AML-193 (cell line): Measurements from ENCODE around the gene RAB36.

Experiments
- DNase-seq, 2 experiments: peaks; one replicate each; lab custom pipeline; 2025; lab: John Stamatoyannopoulos, UW

RAB36 gene

GRCh38 chr22:23144932-23145877 is at the start of gene RAB36:
RAB36 (plus strand) TSS chr22:23145477; CDS start chr22:23146617, 1,140 bp downstream.
- no peak for DNase-seq

DNA sequence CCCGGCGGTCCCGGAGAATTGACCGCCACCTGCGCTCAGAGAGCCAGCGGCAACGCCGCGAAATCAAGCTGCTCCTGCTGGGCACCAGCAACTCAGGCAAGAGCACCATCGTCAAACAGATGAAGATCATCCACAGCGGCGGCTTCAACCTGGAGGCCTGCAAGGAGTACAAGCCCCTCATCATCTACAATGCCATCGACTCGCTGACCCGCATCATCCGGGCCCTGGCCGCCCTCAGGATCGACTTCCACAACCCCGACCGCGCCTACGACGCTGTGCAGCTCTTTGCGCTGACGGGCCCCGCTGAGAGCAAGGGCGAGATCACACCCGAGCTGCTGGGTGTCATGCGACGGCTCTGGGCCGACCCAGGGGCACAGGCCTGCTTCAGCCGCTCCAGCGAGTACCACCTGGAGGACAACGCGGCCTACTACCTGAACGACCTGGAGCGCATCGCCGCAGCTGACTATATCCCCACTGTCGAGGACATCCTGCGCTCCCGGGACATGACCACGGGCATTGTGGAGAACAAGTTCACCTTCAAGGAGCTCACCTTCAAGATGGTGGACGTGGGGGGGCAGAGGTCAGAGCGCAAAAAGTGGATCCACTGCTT is 49.4 kb upstream of the RAB36 start:
- no peak for DNase-seq

DNA sequence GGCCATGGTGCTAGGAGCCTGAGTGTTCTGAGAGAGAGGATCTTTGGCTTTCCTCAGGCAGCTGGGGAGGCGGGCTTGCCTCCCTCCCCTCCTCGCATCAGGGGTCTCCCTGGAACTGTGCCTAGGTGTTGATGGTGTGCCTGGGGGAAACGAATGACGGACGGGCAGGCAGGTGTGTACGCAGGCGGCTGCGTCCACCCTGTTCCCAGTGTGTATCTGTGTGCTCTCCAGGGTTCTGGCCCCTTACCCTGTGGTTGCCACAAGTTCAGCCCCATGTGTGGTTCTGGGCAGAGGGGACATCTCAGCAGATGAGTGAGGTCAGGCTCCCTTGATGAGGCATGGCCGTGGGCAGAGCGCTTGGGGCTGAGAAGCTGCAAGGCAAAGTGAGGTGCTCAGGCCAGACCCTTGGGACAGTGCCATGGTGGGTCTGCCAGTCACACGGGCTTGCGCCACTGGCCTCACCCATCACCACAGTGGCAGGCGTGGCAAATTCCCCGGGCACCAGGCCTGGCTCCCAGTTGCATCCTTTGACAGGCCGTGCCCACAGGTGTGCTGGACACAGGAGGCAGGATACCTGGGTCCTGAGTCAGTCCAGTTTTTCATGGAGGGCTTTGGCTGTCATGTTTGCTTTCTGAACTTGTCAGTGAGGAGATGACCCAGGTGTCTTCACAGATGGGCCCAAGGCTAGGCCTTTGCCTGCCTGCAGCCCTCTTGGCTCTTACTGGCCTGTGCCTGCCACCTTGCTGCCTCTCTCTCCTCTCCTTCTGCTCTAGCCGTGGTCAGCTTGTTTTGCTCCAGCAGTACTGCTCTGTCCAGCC is 47.7 kb upstream of the RAB36 start:
- no peak for DNase-seq

DNA sequence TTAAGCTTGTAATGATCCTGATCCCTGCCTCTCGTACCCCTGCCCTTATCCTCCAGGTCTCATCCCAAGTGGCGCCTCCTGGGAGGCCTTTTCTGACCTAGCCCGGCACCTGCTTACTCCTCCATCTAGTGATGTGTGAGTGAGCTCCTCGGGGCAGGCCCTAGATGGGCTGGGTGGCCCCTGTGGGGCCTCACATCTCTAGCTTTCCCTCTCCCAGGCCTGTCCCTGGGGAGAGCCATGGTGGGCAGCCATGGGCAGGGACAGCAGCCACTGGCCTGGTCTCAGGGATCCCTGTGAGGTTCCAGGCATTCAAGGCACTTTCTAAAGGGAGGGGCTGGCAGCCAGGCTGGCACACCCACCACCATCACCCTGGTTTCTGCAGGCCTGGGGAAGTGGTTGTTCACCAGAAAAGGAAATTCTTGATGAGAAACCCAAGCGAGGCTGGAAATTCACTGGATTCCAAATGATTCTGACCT is 47.0 kb upstream of the RAB36 start:
- no peak for DNase-seq

DNA sequence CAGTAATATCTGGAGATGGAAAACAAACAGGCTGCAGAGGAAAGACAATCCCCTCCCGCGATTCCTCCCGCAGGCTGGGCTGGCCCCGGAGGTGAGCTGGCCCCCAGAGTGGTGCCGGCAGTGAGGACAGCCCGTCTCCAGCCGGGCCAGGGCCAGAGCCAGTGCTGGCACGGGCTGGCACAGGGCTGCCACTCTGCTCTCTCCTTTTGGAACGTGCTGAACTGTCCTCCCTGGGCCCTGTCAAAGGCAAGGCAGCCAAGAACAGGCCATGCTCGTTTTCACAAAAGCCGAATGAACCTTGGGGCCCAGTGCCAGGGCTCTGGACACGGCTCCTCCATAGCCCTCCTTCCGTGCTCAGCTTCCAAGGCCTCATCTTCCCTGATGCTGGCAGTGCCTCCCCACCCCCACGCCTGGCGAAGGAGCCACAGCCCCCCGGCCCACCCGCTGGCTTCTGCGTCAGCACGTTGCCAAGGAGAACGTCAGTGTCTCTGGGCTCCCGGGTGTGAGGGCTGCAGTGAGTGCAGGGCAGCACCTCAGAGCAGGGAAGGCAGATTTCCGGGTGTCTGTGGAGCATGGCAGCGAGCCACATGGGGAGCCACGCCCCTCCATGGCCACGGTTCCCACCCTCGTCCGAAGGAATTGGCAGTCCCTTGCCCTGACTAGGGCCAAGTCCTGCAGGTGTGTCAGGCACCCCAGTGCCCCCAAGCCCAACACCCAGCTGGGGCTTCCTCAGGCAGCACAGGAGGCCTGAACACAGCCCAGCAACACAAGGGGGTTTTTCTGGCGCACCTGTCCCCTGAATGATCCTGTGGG is 46.4 kb upstream of the RAB36 start:
- DNase-seq, result no peak

- DNase-seq, result no peak
Observed at GRCh38 chr22:23099531-23099804, 45.8 kb upstream of the RAB36 start.

DNA sequence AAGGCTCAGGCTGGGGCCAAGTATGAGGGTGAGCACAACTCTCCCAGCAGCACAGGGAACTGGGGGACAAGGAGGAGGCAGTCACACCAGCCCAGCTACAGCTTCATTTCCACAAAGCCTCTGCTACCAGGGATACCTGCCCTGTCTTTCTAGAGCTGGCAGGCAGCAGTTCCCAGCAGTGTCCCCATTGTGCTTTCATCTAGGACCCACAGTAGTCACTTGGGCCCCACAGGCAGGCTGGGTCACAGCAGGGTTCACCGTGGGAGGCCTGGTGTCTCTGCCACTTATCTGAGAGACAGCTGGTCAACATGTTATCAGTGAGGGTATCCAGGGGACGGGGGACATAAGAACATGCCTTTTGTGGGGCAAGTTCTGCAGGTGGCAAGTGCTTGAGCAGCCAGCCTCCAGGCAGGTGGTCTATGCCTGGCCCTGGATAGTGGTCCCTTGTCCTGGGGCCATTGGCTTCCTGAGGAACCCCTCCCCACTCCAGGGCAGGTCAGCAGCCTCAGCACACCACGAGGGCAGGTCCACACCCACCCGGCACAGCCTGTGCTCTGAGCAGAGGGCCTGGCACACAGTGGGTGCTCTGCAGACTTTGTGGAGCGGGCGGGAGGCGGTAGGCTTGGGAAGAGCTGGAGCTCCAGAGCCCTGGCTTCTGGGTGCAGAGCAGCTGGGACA is 45.0 kb upstream of the RAB36 start:
- no peak for DNase-seq

DNA sequence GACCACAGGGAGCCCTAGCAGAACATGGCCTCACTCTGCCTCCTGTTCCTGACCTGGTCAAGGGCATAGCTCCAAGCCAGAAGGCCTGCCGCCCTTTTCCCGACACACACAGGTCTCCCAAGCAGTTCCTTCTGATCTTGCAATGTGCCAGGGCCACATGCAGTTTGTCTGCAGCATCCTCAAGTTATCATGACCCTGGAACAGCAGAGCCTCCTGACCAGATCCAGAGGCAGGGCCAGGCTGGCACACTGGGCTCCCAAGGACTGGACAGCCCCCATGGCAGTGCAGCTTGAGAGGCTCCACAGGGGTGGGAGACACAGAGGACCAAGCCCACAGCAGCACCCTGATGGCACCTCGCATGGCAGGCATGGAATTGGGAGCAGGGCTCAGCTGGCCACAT is 43.8 kb upstream of the RAB36 start:
- no peak for DNase-seq

- DNase-seq, result no peak
Observed at GRCh38 chr22:23102002-23102655, 43.1 kb upstream of the RAB36 start.

DNA sequence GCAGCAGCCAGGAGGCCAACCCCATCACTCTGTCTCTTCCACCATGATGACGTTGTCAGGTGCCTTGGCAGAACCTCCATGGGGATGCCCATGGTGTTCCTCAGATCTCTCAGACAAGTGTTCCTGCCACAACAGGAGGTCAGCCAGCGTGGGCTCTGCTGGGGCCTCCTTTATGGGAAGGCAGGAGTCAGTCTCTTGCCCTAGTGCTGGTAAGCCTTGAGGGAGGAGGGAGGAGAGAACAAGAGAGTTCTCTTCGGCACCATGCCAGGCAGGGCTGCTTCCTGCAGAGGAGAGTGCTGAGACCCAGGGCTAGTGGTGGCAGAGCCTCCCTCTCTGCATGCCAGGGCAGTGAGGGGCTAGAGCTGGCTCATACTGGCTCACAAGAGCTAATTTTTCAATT is 42.5 kb upstream of the RAB36 start:
- DNase-seq, result no peak

GRCh38 chr22:23103199-23103954 is 41.9 kb upstream of the RAB36 start:
- no peak for DNase-seq

- DNase-seq, result no peak
Observed at GRCh38 chr22:23104187-23104971, 40.9 kb upstream of the RAB36 start.

DNA sequence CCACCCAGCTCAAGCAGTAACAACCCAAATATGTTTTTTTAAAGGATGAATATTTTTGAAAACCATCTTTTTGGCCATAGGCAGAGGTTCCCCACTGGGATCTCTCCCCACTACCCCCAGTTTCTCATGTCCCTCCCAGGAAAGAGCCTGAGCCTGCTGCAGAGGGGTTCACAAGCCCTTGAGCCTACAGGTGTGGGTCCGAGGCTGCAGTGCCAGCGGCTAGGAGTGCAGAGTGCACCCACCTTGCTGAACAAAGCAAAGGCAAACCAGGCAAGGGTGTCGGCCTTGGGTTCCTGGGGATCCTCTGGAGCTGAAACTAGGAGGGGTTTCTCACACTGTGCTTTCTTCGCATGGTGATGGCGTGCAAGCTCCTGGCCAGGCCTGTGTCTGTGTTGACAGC is 40.0 kb upstream of the RAB36 start:
- no peak for DNase-seq

DNA sequence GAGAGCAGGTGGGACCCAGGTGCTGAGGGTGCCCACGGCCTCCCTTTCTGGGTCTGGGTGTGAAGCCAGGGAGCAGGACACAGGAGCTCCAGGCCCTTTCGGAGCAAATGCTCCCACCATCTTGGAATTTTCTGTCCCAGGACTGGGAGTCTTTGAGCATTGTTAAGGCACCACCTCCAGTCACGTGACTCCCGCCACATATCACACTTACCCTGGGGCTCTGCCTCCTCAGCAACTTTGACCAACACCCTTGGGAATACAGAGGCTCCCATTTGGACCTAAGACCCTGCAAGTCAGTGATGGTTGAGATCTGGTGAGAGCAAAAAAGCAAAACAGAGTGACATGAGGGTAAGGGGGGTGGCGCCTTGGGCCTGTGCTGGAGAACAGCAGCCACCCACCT is 39.4 kb upstream of the RAB36 start:
- no peak for DNase-seq

DNA sequence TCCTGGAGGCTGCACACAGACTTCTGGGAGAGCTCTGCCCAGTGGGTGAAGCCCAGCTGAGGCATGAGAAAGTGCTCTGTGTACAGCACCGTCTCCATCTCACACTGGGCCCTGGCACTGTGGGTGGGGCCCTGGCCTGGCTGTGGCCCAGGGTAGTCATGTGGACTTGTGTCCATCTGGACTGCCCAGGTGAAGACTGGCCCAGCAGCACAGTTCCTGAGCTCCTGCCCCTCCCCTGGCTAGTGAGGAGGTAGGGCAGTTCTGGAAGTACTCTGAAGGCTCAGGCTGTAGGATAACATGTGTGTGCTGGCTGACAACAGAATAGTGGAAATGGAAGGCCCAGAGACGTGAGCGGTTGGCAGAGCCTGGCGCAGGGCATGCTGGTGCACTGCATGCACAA is 38.9 kb upstream of the RAB36 start:
- DNase-seq, result no peak

GRCh38 chr22:23106906-23107367 is 38.3 kb upstream of the RAB36 start:
- no peak for DNase-seq

DNA sequence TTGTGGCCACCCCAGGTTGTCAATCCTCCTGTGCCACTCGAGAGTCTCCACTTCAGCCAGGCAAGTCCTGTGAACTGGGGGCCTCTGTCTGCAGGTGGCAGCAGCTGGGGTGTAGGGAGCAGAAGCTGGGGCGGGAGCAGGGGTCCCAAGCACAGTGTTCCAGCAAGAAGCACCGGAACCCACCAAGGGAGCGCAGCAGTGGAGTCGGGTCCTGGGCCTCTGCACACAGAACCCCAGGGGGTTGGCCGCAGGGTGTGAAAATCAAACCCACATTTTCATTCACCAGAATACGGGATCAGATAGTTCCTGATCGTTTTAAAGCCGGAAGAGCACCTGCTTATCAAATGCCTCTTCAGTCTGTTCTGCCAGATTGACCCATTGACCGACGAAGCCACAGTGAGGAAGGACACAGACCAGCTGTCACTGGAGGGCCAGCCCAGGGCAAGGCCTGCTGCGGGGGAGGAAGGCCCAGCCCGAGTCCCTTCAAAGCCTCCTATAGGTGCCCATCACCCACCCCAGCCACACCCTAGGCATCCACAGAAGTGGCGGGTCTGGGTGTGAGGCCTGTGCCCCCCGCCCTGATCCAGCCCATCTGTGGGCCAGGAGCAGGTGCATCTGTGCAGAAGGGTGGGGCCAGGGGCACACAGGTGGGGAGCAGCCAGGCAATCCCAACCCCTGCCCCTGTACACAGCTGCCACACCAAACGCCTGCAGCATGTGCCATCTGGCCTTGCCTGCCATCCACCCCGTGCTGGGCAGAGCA is 37.6 kb upstream of the RAB36 start:
- DNase-seq, result no peak
